Stimulated activated naive CD8-positive, alpha-beta T cell treated with anti-CD3 and anti-CD28 coated beads, Interleukin-15, Interleukin-2, amounts not matched to agents 100 ng/mL and 50 ng/mL, for 24 hours (primary cell): ENCODE measurements around the gene ADGRV1.
"Not testable (repeated sequence)": the region's sequence is repeated elsewhere in the genome, so short reads cannot be mapped to it uniquely, and the experiment has no call there.

ENCODE experiments used
- H3K27ac Mint-ChIP-seq: one replicate; pipeline ENCODE4 v1.8.0; 2021; ENCODE audit warnings: mild to moderate bottlenecking, mixed read lengths
- H3K27me3 Mint-ChIP-seq: one replicate; pipeline ENCODE4 v1.8.0; 2021; ENCODE audit warnings: mixed read lengths
- H3K36me3 Mint-ChIP-seq: one replicate; pipeline ENCODE4 v1.8.0; 2021; ENCODE audit warnings: low read depth, mixed read lengths
- H3K4me1 Mint-ChIP-seq: one replicate; pipeline ENCODE4 v1.8.0; 2021; ENCODE audit warnings: low read depth, mixed read lengths
- H3K4me3 Mint-ChIP-seq: one replicate; pipeline ENCODE4 v1.8.0; 2021; ENCODE audit warnings: mild to moderate bottlenecking, mixed read lengths
- H3K9me3 Mint-ChIP-seq: one replicate; pipeline ENCODE4 v1.8.0; 2021; ENCODE audit warnings: mixed read lengths

ADGRV1 gene

GRCh38 chr5:91063098-91063690 lies 504.6 kb downstream of the ADGRV1 start:
- peaks cover 24% of the 10 kb centered on the region for H3K27me3 Mint-ChIP-seq
- H3K36me3 Mint-ChIP-seq, result not testable (repeated sequence)

GRCh38 chr5:91065496-91065895 lies 506.9 kb downstream of the ADGRV1 start:
- H3K27ac Mint-ChIP-seq, result no peak overlapping the region
- peaks cover 29% of the 10 kb centered on the region for H3K27me3 Mint-ChIP-seq
- H3K36me3 Mint-ChIP-seq, result no peaks in the 10 kb centered on the region
- H3K9me3 Mint-ChIP-seq, result no peaks in the 10 kb centered on the region
- peaks cover 24% of the 10 kb centered on the region for H3K4me1 Mint-ChIP-seq
- H3K4me3 Mint-ChIP-seq, result no peak overlapping the region

More at GRCh38 chr5:91063098-91063690, 504.6 kb downstream of the ADGRV1 start:
- peaks cover 46% of the 10 kb centered on the region for H3K4me1 Mint-ChIP-seq
- H3K4me3 Mint-ChIP-seq, H3K9me3 Mint-ChIP-seq, H3K27ac Mint-ChIP-seq: not testable (repeated sequence)

GRCh38 chr5:91069364-91069763 lies 510.8 kb downstream of the ADGRV1 start:
- Mint-ChIP-seq H3K9me3 (no peaks in the 10 kb centered on the region), H3K4me1 (no peaks in the 10 kb centered on the region), H3K36me3 (no peaks in the 10 kb centered on the region), H3K27ac (no peak overlapping the region), H3K4me3 (no peak overlapping the region), H3K27me3 (peaks cover 15% of the 10 kb centered on the region)

GRCh38 chr5:91070761-91071550 lies 512.4 kb downstream of the ADGRV1 start:
- Mint-ChIP-seq H3K9me3 (no peaks in the 10 kb centered on the region), H3K4me3 (no peak overlapping the region), H3K4me1 (no peaks in the 10 kb centered on the region), H3K27ac (no peak overlapping the region), H3K27me3 (peaks cover 8% of the 10 kb centered on the region), H3K36me3 (no peaks in the 10 kb centered on the region)

GRCh38 chr5:91072881-91073280 lies 514.3 kb downstream of the ADGRV1 start:
- H3K4me3 Mint-ChIP-seq, result no peak overlapping the region
- peaks cover 5% of the 10 kb centered on the region for H3K27me3 Mint-ChIP-seq
- H3K4me1 Mint-ChIP-seq, result peaks cover 5% of the 10 kb centered on the region
- no peak overlapping the region for H3K27ac Mint-ChIP-seq
- H3K9me3 Mint-ChIP-seq, result no peaks in the 10 kb centered on the region
- no peaks in the 10 kb centered on the region for H3K36me3 Mint-ChIP-seq

- Mint-ChIP-seq H3K4me1 (peaks cover 19% of the 10 kb centered on the region), H3K9me3 (no peaks in the 10 kb centered on the region), H3K27ac (no peak overlapping the region), H3K4me3 (no peak overlapping the region), H3K36me3 (no peaks in the 10 kb centered on the region), H3K27me3 (no peaks in the 10 kb centered on the region)
These were observed 516.0 kb downstream of the ADGRV1 start for GRCh38 chr5:91074615-91075014.

GRCh38 chr5:91076138-91076537 lies 517.5 kb downstream of the ADGRV1 start:
- H3K9me3 Mint-ChIP-seq, result no peaks in the 10 kb centered on the region
- H3K4me3 Mint-ChIP-seq, result no peak overlapping the region
- H3K27ac Mint-ChIP-seq, result no peak overlapping the region
- no peaks in the 10 kb centered on the region for H3K27me3 Mint-ChIP-seq
- peaks cover 19% of the 10 kb centered on the region for H3K4me1 Mint-ChIP-seq
- no peaks in the 10 kb centered on the region for H3K36me3 Mint-ChIP-seq

- Mint-ChIP-seq H3K27me3 (peaks cover 4% of the 10 kb centered on the region), H3K36me3 (no peaks in the 10 kb centered on the region), H3K27ac (no peak overlapping the region), H3K4me1 (peaks cover 19% of the 10 kb centered on the region), H3K9me3 (no peaks in the 10 kb centered on the region), H3K4me3 (no peak overlapping the region)
These were observed 519.0 kb downstream of the ADGRV1 start for GRCh38 chr5:91077623-91078022.

- Mint-ChIP-seq H3K27me3 (peaks cover 7% of the 10 kb centered on the region), H3K4me1 (peaks cover 19% of the 10 kb centered on the region), H3K9me3 (no peaks in the 10 kb centered on the region), H3K4me3 (no peak overlapping the region), H3K27ac (no peak overlapping the region), H3K36me3 (no peaks in the 10 kb centered on the region)
These were observed 520.4 kb downstream of the ADGRV1 start for GRCh38 chr5:91079037-91079436.

GRCh38 chr5:91089758-91090157 lies 531.2 kb downstream of the ADGRV1 start:
- Mint-ChIP-seq H3K4me1 (peaks cover 4% of the 10 kb centered on the region), H3K4me3 (no peak overlapping the region), H3K27me3 (peaks cover 3% of the 10 kb centered on the region), H3K36me3 (no peaks in the 10 kb centered on the region), H3K27ac (no peak overlapping the region), H3K9me3 (no peaks in the 10 kb centered on the region)

- H3K4me3 Mint-ChIP-seq, result no peak overlapping the region
- peaks cover 3% of the 10 kb centered on the region for H3K27me3 Mint-ChIP-seq
- no peak overlapping the region for H3K27ac Mint-ChIP-seq
- H3K9me3 Mint-ChIP-seq, result no peaks in the 10 kb centered on the region
- H3K36me3 Mint-ChIP-seq, result no peaks in the 10 kb centered on the region
- H3K4me1 Mint-ChIP-seq, result peaks cover 4% of the 10 kb centered on the region
These were observed 532.4 kb downstream of the ADGRV1 start for GRCh38 chr5:91090995-91091394.

- no peaks in the 10 kb centered on the region for H3K9me3 Mint-ChIP-seq
- peaks cover 4% of the 10 kb centered on the region for H3K4me1 Mint-ChIP-seq
- no peak overlapping the region for H3K4me3 Mint-ChIP-seq
- H3K27ac Mint-ChIP-seq, result no peak overlapping the region
- peaks cover 6% of the 10 kb centered on the region for H3K27me3 Mint-ChIP-seq
- H3K36me3 Mint-ChIP-seq, result no peaks in the 10 kb centered on the region
These were observed 533.1 kb downstream of the ADGRV1 start for GRCh38 chr5:91091471-91092234.

- no peaks in the 10 kb centered on the region for H3K36me3 Mint-ChIP-seq
- H3K4me3 Mint-ChIP-seq, result no peak overlapping the region
- no peak overlapping the region for H3K27ac Mint-ChIP-seq
- H3K4me1 Mint-ChIP-seq, result peaks cover 4% of the 10 kb centered on the region
- peaks cover 6% of the 10 kb centered on the region for H3K27me3 Mint-ChIP-seq
- H3K9me3 Mint-ChIP-seq, result no peaks in the 10 kb centered on the region
These were observed 534.5 kb downstream of the ADGRV1 start for GRCh38 chr5:91092859-91093783.

GRCh38 chr5:91095313-91095712 lies 536.7 kb downstream of the ADGRV1 start:
- no peak overlapping the region for H3K27ac Mint-ChIP-seq
- peaks cover 4% of the 10 kb centered on the region for H3K4me1 Mint-ChIP-seq
- H3K4me3 Mint-ChIP-seq, result no peak overlapping the region
- H3K36me3 Mint-ChIP-seq, result no peaks in the 10 kb centered on the region
- peaks cover 9% of the 10 kb centered on the region for H3K27me3 Mint-ChIP-seq
- no peaks in the 10 kb centered on the region for H3K9me3 Mint-ChIP-seq
